MV-4-11 (cell line): Measurements from ENCODE around the gene PAFAH1B1.

Experiments
- DNase-seq: peaks from one replicate; lab custom pipeline; 2025; lab: John Stamatoyannopoulos, UW

The PAFAH1B1 gene

DNA sequence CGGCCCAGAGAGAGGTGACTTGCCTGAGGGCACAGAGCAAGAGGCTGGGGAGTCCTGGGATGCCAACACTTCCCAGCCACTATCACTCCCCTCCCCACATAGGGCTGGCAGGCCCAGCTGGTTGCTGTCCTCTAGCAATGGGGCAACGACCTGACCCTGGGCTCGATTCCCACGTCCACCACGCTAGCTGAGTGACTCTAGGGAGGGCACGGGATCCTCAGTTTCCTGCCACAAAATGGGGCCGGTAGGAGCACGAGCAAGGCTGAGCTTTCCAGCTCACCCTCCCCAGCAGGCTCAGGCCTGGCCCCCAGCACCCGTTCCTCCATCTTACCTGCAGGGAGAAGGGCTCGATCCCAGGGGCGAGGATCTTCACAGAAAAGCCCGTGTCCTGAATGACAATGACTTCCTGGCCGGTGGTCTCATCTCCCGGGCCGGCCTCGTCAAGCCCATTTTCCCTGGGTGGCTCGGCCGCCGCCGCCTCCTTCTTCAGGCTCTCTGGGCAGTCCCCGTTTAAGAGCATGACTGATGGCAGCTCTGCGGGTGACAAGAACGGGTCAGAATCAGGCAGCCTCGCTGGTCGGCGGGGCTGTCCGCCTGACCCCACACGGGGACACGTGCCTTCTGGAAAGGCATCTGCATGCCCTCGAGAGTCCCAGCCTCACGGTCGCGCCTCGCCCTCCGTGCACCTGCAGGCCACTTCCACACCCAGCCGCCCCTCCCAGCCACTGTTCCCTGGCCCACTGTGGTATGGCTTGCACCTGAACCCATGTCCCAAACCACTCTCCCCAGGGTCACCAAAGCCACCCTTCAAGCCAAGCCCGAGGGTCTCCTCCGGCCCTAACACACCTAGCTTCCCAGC lies 110.8 kb downstream of the PAFAH1B1 start:
- DNase-seq = no peak

DNA sequence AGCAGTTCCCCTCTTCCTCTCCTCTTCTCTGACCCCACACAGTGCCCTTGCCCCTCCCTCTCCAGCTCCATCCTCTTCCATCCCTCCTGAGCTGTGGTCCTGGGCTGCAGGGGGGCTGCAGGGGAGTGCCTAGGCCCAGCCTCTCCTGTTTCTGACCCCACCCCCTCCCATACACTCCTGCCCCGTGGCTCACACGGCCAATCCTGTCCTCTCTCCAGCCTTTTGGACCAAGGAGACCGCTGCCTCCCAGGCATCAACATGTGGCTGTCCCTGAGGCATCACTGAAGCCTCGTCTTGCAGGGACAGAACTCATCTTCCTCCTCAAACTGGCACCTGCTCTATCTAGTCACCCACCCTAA lies 111.4 kb downstream of the PAFAH1B1 start:
- DNase-seq = no peak

DNA sequence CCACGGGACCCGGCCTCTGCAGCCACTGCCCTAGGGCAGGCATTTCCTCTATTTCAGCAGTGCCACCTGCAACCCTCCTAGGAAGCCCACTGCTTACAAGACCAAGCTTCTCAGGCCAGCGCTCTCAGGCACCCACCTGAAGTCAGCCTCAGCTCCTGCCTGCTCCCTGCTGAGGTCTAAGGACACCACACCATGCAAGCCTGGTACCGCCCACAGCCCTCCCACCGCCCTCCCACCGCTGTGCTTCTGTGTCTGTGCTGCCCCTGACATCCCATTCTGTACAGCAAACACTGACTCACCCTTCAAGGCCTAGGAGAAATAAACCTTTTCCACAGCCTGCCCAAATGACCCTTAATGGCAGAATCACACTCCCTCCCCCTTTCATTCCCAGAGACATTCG lies 111.8 kb downstream of the PAFAH1B1 start:
- DNase-seq = no peak

DNA sequence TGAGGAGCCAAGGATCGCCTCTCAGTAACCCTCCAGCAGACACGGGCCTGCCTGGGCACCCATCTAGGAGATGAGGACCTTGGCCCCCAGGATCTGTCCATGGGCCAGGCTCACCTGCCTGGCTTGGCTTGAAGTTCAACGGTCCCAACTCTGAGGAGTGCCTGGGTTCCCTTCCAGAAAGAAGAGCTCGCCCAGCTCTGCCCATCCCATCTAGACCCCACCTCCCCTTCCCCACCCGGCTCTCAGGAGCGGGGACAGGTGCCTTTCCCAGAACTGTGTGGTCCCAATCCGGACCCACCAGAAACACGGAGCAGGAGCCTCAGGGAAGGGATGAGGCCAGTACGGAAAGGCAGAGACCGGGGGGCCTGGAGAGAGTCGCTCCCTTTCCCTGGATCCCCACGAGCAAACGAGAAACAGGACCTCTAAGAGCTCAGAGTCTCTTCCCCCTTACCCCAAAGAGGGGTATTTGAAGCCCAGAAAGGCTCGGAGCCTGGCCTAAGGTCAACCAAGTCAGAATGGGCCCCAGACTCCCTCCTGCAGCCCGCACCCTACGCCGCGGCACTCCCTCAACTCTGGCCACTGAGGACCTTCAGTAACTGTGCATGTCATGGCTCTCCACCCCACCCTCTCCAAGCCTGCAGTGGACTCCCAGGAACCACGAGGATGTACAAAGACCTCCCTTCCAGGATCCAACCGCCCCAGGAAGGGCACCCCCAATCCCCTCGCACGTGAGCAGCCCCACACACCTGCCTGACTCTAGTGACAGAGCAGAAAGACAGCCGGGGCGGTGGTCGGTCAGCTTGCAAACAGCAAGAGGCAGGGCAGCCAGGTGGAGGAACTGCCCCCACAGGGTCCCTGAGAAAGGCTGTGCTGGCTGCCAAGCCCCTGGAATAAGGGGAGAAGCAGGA lies 112.7 kb downstream of the PAFAH1B1 start:
- no peak for DNase-seq

DNA sequence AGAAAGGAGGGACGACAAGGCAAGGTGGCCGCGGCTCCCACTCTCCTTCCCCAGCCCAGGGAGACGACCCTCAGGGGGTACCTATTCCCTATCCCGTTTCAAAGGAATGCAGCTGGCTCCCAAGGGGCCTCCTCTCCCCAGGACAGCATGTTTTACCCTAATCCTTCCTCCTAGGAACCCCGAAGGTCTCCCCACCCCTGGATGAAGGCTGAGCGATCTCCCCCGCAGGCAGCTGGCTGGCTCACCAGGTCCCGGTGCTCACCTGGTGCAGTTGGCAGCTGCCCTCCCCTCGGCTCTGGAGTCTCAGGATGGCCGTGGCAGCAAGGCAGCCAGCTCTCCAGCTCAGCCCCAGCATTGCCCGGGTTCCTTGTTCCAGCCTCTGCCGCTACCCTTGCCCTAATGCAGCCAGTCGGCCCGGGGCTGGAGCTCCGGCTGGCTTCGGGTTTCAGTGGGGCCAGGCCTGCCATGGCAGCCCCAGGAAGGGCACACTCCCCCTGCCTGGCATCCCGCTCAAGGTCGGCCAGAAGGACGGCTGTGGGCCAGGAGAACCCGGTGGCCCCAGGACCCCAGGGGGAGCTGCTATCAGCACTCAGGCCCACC lies 113.6 kb downstream of the PAFAH1B1 start:
- no peak for DNase-seq

DNA sequence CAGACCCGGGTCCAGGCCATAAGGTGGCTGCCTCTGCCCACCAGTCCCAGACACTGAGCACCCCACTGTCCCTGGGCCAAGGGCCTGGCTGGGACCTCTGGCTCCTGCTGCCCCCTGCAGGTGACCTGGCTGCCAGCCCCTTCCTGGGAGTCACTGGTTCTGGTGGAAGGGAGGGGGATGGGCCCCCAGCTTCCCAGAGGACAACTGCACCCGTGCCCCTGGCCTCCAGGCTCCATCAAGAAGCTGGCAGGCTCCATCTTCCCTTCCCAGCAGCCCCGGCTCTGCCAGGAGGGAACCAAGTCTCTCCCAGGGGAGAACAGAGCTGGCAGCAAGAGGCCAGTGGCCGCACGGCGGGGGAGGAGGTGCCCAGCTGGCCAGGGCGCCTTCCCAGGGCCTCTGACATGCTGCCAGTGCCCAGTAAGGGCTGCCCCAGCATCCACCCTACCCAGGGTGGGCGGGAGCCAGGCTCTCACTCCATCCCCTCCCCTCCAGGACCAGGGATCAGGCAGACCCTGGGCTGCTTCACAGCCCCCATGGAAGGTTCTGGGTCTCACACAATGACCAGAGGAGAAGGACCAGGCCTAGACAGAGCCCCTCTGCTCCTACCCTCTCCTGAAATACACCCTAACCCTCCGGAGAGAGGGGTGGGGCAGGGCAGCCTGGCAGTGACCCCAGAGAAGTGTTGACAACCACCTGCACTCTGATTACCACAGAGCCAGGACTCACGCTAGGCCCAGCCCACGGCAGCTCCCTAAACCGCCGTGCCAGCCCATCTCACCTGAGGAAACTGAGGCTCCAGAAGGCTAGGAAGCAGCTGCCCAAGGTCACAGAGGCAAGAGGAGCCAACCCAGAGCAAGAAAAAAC lies 114.5 kb downstream of the PAFAH1B1 start:
- DNase-seq = no peak

DNA sequence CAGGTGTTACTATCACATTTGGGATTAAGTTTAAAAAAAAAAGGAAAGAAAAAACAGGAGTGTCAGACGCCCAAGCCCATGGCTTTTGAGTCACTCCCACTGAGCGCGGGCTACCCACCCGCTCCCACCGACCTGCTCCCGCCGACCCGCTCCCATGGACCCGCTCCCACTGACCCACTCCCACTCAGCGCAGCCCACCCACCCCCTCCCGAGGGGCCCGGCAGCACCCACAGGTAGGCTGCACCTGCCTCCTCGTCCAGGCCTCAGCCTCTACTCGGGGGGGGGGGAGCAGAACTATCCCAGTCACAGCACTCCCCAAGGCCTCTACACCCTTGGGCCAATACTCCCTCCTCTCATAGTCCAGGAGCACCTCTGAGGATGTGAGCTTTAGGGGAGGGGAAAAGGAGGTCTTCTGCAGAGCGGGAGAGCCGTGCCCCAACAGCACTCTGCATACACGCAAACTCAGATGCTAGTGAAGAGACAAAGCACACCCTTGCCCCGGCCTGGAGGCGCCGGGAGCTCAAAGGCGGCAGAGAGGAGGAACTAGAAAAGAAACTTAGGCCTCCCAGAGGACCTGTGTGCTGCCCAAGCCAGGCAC lies 115.2 kb downstream of the PAFAH1B1 start:
- DNase-seq = peak; percentile 54

DNA sequence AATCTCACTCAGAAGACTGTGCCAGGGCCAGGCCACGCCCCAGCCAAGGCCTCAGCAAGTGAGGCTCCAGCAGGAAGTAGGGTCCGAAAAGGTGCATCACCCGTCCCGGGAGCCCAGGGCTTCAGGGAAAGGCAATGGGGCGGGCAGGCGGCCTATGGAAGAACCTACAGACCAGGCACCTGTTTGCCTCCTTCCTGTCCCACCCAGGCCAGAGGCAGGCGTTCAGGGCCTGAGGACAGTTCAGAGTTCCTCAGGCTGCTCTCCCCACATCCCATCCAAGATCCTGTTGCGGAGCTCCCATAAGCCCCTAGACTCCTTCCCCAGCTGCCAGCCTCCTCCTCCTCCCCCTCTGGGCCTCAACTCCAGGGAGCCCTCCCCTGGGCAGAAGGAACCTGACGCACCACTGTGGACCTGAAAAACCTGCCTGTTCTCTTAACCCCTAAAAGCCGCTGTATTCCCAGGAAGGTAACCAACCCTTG lies 115.8 kb downstream of the PAFAH1B1 start:
- DNase-seq = no peak

DNA sequence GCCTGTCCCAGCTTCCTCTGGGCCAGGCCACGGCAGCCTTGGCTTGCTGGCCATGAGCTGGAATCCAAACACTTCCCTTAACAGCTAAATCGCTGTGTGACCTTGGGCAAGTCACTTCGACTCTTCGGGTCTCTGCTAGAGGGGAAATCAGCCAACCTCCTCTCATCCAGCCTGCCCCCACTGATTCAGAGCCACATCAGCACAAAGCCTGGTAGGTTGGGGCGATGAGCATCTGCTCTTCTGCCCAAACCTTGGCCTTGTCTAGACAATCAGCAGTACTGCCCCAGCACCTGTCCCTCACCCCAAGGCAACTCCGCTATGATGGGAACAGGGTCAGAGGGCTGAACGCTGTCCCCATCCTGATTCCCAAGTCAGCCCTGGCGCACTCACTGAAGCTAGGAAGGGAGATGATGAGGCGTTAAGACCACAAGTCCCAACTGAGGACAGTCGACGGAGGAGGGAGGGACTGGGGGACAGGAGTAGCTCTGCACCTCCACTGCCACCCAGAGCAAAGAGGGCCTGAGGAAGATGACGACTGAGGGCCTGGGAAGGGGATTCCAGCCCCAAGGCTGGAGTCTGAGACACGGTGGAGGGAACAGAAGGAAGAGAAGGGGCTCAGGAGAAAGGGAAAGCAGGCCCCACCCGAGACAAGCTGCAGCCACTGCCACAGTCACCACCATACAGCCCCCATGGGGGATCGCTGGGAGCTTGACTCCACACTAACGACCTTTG lies 116.8 kb downstream of the PAFAH1B1 start:
- no peak for DNase-seq

DNA sequence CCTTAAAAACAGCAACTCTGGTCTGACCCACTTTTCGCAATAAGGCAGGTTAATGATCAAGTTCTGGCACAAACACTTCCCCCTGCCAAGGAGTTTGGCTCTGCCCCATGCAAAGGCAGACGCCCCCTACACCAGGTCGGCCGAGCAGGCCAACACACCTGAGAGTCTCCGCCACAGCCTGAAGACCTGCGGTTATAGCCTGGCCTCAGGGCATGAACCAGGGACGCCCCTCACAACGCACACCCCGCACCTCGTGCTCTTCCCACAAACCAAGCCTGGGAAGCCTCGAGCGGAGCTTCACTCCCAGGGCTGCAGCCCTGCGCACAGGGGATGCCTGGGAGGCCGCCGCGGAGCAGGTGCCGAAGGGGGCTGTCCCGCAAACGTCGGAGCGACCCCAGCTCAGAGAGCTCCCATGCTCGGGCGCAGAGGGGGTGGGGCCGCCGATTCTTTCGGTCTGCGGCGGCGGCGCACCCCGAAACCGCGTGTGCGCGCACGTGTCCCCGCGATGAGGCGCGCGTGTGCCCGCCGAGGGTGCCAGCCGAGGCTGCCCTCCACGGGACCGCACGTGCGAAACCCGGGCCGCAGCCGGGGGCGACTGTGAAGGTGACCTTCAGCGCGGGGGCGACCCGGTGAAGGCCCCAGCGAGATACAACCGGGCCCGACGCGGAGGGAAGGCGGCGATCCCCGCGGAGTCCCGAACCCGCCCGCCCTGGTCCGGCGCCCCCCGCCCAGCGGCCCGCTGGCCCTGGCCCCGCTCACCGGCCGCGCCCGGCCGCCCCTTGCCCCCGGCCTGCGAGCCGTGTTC lies 117.6 kb downstream of the PAFAH1B1 start:
- no peak for DNase-seq

DNA sequence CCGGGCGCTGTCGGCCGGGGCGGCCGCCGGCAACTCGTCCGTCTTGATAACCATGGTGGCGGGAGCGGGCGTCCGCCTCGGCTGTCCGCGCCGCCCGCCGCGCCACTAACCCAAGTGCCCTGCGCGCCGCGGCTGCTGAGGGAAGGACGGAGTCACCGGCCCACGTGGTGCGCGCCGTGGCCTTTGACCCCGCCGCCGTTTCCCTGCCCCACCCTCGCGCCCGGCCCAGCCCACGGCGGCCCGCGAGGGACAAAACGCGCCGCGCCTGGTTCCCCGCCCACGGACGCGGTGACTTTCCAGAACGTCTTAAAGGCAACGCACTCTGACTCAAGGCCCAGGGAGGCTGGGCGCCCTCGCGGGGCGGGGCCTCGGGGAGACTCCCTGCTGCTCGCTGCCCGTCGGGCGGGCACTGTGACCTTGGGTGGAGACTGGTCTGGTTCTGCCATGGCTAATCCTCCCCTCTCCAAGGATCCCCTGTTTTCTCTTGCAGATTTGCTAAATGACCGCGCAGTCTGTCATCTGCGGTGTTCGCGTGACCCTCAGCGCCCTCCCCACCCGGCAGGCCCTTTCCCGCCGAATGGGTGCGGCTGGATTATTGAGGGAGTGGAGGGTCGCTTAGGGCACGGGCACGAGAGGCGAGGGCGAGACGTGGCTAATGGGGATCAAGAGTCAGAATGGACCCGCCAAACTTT lies 118.3 kb downstream of the PAFAH1B1 start, which contains the start of gene CLUH:
CLUH (minus strand) TSS at position 157 of the 692 bp plus-strand sequence; CDS start at position 54, 103 bp downstream.
- DNase-seq = peak; percentile 94

DNA sequence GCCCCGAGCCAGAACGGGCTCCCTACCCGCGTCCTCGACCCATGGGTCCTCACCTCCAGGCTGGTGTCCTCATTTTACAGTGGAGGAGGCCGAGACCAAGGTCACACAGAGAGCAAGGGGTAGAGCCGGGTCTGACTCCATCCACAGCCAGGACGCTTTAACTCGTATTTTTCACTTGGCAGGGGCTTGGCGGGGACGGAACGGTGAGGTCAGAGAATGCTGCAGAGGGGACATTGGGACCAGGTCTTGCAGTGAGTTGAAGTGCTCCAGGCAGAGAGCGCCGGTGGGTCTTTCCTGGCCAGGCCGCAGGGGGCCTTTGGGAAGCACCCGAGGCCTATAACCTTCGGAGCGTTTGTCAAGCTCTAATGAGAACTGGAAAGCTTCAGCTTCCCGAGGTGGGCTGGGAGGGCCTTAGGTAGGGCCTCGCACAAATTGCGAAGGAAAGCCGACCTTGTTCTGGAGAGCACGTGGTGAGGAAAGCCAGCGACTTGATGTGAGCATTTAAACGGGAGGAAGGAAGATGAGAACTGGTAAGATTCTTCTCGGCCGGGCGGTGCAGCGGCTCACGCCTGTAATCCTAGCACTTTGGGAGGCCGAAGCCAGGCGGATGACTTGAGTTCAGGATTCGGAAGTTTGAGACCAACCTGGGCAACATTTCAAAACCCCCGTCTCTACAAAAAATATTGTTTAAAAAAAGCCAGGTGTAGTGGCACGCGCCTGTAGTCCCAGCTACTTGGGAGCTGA lies 119.0 kb downstream of the PAFAH1B1 start:
- DNase-seq = no peak

DNA sequence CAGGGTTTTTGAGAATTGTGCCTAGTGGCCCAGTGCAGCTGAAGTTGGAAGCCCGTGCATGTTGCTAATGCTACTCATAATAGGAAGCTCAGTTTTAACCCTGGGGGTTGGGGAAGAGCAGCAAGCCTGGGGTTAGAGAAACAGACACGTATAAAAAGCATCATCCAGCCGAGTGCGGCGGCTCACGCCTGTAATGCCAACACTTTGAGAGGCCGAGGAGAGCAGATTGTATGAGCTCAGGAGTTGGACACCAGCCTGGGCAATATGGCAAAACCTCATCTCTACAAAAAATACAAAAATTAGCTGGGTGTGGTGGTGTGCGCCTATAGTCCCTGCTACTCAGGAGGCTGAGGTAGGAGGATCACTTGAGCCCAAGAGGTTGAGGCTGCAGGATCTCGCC lies 120.4 kb downstream of the PAFAH1B1 start:
- DNase-seq = no peak

DNA sequence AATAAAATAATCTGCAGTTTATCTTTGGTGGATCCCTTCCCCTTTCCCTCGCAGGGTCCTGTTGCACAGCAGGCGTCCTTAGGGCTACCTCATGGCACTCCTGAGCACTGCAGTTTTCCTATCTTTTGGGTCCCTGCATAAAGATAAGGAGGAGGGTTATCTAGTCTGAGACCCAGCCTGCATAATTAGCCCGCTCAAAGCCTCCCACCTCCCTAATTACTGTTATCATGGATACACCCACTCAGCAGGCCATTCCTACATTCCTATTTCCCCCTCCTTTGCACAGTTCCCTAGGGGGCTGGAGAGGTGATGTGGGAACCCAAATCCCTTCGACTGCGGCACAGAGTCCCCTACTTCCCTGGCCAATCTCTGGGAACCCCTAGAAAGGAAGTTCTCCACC lies 123.2 kb downstream of the PAFAH1B1 start:
- no peak for DNase-seq

DNA sequence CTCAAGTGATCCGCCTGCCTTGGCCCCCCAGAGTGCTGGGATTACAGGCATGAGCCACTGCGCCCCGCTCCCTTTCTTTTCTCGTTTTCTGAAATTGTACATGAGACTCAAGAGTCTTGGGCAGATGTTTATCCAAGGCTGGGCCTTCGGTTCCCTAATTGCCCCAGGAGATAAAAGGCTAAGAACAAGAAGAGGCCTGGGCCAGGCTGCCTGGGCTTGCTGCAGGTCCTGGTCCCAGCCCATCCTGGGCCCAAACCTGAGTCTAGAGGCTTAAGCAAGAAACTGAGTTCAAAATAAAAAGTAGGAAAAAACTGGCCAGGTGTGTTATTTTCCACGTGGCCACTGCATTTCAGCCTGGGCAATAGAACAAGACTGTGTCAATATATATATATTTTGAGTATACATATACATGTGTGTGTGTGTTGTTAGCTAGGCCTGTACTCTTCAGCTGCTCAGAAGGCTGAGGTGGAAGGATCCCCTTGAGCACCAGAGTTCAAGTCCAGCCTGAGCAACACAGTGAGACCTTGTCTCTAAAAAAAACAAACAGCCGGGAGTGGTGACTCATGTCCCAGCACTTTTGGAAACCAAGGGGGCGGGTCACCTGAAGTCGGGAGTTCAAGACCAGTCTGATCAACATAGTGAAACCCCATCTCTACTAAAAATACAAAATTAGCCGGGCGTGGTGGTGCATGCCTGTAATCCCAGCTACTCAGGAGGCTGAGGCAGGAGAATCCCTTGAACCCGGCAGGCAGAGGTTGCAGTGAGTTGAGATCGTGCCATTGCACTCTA lies 124.9 kb downstream of the PAFAH1B1 start:
- DNase-seq = no peak

DNA sequence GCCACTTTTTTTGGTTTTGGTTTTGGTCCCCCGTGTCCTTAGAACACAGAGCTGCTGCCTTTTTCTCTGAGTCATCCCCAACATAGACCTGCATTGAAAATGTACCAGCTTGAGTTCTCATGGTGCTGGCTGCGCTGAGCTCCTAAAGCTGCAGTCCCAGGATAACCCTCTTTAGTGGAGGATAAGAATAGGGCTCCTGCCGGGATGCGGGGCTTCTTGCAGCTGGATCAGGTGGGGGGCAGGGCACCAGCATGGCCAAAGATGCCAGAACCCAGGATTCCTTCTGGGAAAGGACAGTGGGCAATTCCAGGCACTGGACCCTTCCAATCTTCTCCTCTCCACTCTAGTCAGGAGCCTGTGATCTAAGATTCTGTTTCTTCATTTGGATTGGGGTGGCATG lies 126.4 kb downstream of the PAFAH1B1 start:
- no peak for DNase-seq

DNA sequence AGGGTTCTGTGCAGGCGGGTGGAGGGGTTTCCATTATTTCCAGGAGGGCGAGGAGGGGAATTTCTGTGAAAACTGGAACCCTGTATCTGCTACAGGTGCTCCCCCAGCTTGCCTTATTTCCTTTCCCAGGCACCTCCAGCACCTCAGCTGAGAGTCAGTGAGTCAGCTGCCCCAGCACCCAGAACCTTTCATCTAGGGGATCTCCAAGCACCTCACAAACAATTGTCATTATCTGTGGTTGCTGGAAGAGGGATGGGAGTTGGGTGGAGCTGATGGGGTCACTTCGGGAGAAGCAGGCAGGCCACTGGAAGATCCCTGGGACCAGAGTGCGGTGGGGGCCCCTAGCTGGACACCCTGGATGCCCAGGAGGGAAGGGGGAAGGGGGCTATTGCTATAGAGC lies 128.1 kb downstream of the PAFAH1B1 start:
- no peak for DNase-seq
